ENCODE measurements around the gene FRS3. TPM values are rescaled to one million over a fixed set of nuclear protein-coding genes. Genes with fewer than 3 reads are reported as not detected.

FRS3 gene
- total and polyA plus RNA-seq, 2 experiments from 2014 or later: 1.4 to 8.4 TPM

DNA sequence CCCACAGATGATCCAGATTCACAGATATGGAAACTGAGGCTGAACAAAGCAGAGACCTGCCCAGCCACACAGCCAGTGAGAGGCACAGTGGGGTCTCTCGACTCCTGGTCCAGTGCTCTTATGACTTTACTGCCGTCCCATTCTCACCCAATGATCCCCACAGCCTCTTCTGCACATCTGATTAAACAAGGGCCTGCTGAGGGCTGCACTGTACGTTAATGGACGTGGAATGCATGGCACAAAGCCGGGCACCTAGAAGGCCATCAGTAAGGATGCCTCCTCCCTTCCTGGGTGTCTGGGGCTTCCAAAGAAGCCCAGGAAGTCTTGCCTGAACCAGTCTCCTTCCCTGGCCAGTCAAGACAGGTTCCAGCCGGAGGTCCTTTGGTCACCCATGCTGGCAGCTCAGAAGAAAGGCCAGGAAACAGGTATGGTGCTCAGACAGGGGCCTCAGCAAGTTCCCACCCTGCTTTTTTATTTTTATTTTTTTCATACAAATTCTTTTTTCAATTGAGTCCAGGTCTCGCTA is 48.1 kb downstream of the FRS3 start:
- no peaks in the 10 kb centered on the region for H3K9me3 ChIP-seq (ENCODE audit: low read depth)
- no peaks in the 10 kb centered on the region for H3K27me3 ChIP-seq
- H3K27ac ChIP-seq: peak overlapping the region; percentile 97
- peak overlapping the region; percentile 95 for H3K4me2 ChIP-seq
- no peak overlapping the region for H2AFZ ChIP-seq
- TF ChIP-seq EZH2phosphoT487 (IDR thresholded peaks at IDR 0.05; ENCODE audit: low read depth, severe bottlenecking, unreplicated experiment): no peak
- TF ChIP-seq EZH2 (IDR thresholded peaks at IDR 0.05; ENCODE audit: borderline replicate concordance): no peak
- TF ChIP-seq, protein P1, sequence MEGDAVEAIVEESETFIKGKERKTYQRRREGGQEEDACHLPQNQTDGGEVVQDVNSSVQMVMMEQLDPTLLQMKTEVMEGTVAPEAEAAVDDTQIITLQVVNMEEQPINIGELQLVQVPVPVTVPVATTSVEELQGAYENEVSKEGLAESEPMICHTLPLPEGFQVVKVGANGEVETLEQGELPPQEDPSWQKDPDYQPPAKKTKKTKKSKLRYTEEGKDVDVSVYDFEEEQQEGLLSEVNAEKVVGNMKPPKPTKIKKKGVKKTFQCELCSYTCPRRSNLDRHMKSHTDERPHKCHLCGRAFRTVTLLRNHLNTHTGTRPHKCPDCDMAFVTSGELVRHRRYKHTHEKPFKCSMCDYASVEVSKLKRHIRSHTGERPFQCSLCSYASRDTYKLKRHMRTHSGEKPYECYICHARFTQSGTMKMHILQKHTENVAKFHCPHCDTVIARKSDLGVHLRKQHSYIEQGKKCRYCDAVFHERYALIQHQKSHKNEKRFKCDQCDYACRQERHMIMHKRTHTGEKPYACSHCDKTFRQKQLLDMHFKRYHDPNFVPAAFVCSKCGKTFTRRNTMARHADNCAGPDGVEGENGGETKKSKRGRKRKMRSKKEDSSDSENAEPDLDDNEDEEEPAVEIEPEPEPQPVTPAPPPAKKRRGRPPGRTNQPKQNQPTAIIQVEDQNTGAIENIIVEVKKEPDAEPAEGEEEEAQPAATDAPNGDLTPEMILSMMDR (IDR thresholded peaks at IDR 0.05; ENCODE audit: poor library complexity): no peak
- DNase-seq (ENCODE audit: low spot score): no peak
- WGBS (ENCODE audit: low lambda C conversion rate, missing lambda C conversion rate): 89% methylated on average over 7 of the region's 7 CpGs
- peaks cover 30% of the 10 kb centered on the region for H3K4me1 ChIP-seq (ENCODE audit: insufficient read depth)
- no peaks in the 10 kb centered on the region for H3K9me2 ChIP-seq (replicated peaks; ENCODE audit: insufficient read depth)
- peaks cover 48% of the 10 kb centered on the region for H3K79me2 ChIP-seq
- no peaks in the 10 kb centered on the region for H3K36me3 ChIP-seq (replicated peaks; ENCODE audit: insufficient read depth, low read depth)
- no peaks in the 10 kb centered on the region for H4K20me1 ChIP-seq (ENCODE audit: insufficient read depth, poor library complexity, severe bottlenecking)
- peak overlapping the region; percentile 16 for H3K4me3 ChIP-seq

DNA sequence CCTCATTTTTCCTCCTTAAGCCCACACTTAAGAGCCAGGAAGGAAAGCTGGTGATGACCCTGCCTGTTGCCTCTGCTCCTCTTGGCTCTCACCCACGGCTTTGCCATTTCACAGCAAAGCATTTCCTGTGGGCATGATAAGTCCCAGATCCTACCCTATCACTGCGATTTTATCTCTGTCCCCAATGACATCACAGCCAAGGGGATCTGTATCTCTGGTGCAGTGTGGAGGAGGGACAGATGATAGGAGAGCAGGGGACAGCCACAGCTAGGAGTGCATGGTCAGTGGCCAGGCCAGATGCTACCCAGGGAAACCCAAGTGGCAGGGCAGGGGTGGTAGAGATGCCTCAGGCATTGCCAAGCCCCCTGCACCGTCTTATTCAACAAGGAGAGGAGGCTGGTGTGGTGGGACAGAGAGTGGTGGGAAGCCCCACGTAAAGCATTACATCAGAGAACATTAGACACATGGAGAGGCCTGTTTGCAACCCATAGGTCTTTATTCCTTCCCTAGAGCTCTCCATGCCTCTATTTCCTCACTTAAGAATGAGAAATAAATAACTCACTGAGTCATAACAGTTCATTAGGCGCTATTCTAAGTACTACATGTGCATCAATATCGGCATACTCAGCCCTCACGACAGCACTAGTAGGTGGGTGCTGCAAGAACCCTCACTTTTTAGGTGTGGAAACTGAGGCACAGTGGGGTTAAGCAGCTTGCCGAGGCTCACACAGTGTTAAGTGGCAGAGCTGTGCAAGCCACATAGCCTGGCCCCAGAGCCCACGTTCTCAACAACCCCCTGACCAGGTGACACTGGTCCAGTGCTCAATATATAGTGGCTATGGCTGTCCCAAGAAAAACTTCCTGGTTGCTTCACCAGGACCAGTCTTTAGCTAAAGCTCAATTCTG is 48.9 kb downstream of the FRS3 start:
- Histone ChIP-seq H3K27me3 (no peaks in the 10 kb centered on the region), H3K9me3 (ENCODE audit: low read depth) (no peaks in the 10 kb centered on the region), H3K4me1 (ENCODE audit: insufficient read depth) (peaks cover 32% of the 10 kb centered on the region), H3K79me2 (peaks cover 53% of the 10 kb centered on the region), H3K36me3 (replicated peaks; ENCODE audit: insufficient read depth, low read depth) (no peaks in the 10 kb centered on the region), H2AFZ (no peak overlapping the region), H3K4me2 (peak overlapping the region; percentile 95), H3K27ac (no peak overlapping the region), H4K20me1 (ENCODE audit: insufficient read depth, poor library complexity, severe bottlenecking) (no peaks in the 10 kb centered on the region), H3K9me2 (replicated peaks; ENCODE audit: insufficient read depth) (no peaks in the 10 kb centered on the region), H3K4me3 (no peak overlapping the region)
- DNase-seq (ENCODE audit: low spot score): no peak
- WGBS (ENCODE audit: low lambda C conversion rate, missing lambda C conversion rate): 78% methylated on average over 9 of the region's 9 CpGs
- TF ChIP-seq, protein P1 (IDR thresholded peaks at IDR 0.05; ENCODE audit: poor library complexity): no peak
- TF ChIP-seq EZH2phosphoT487 (IDR thresholded peaks at IDR 0.05; ENCODE audit: low read depth, severe bottlenecking, unreplicated experiment) (no peak), EZH2 (IDR thresholded peaks at IDR 0.05; ENCODE audit: borderline replicate concordance) (no peak)

DNA sequence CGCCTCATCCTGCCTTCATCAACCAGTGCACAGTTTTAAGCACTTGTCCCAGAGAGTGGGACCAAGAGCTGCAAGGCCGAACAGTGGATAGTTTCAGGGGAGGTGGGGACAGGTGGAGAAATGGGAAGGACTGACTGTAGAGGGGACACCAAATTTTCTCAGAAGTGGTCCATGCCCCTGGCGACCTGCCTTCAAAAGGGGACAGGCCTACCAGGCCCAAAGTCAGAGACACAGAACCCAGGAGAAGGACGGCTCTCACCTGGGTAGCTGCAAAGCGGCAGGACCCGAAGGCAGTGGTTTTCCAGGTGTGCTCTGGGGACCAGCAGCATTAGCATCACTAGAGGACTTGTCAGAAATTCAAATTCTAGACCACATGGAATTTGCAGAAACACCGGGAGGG is 50.1 kb downstream of the FRS3 start:
- WGBS (ENCODE audit: low lambda C conversion rate, missing lambda C conversion rate): 94% methylated on average over 7 of the region's 7 CpGs
- DNase-seq (ENCODE audit: low spot score): no peak
- Histone ChIP-seq H3K9me2 (replicated peaks; ENCODE audit: insufficient read depth) (no peaks in the 10 kb centered on the region), H3K27ac (peak overlapping the region; percentile 81), H3K79me2 (peaks cover 57% of the 10 kb centered on the region), H3K36me3 (replicated peaks; ENCODE audit: insufficient read depth, low read depth) (no peaks in the 10 kb centered on the region), H3K9me3 (ENCODE audit: low read depth) (no peaks in the 10 kb centered on the region), H3K27me3 (no peaks in the 10 kb centered on the region), H3K4me2 (peak overlapping the region; percentile 95), H2AFZ (no peak overlapping the region), H3K4me3 (no peak overlapping the region), H4K20me1 (ENCODE audit: insufficient read depth, poor library complexity, severe bottlenecking) (no peaks in the 10 kb centered on the region), H3K4me1 (ENCODE audit: insufficient read depth) (peaks cover 44% of the 10 kb centered on the region)
- no peak for TF ChIP-seq EZH2phosphoT487 (IDR thresholded peaks at IDR 0.05; ENCODE audit: low read depth, severe bottlenecking, unreplicated experiment)
- TF ChIP-seq, protein P1 (IDR thresholded peaks at IDR 0.05; ENCODE audit: poor library complexity): no peak
- TF ChIP-seq EZH2 (IDR thresholded peaks at IDR 0.05; ENCODE audit: borderline replicate concordance): no peak

All from hepatocyte (in vitro differentiated cells).